C4-2B (cell line): ENCODE results near the gene NUB1.

Source experiments
- CTCF ChIP-seq: fragments of 450-650 bp; conservative IDR thresholded peaks from 2 replicates; pipeline ENCODE4 v1.5.1; 2017; ENCODE audit warnings: mild to moderate bottlenecking
- ZFX ChIP-seq: fragments of 450-650 bp; IDR thresholded peaks from 2 replicates; pipeline ENCODE4 v1.6.1; 2017

GRCh38 chr7:151322906-151323305 lies 18.7 kb upstream of the NUB1 start:
- no peak for TF ChIP-seq CTCF
- no peak for TF ChIP-seq ZFX
